Stomach smooth muscle (tissue), 2 donors: ENCODE data around the gene CGNL1.

Experiments used
- H3K27ac ChIP-seq: one replicate; pipeline ENCODE4 v1.7.0; 2013; ENCODE audit warnings: mild to moderate bottlenecking, low read length, inconsistent platforms
- H3K27me3 ChIP-seq, 2 donors: one replicate each; pipeline ENCODE4 v1.7.0; 2013; ENCODE audit warnings: low read length in 2 of 2; ENCODE audit not compliant: insufficient read depth in 2 of 2, control insufficient read depth in 1 of 2
- H3K36me3 ChIP-seq, 2 donors: one replicate each; pipeline ENCODE4 v1.7.0; 2013; ENCODE audit warnings: low read length in 2 of 2; ENCODE audit not compliant: control insufficient read depth in 2 of 2, insufficient read depth in 2 of 2
- H3K4me1 ChIP-seq: one replicate; pipeline ENCODE4 v1.7.0; 2013; ENCODE audit warnings: low read length; ENCODE audit not compliant: control insufficient read depth, insufficient read depth
- H3K4me3 ChIP-seq, 2 donors: one replicate each; pipeline ENCODE4 v1.7.0; 2013; ENCODE audit warnings: low read length in 2 of 2
- H3K9ac ChIP-seq, 2 donors: one replicate each; pipeline ENCODE4 v1.7.0; 2013; ENCODE audit warnings: low read length in 2 of 2, mild to moderate bottlenecking in 1 of 2
- H3K9me3 ChIP-seq, 2 donors: one replicate each; pipeline ENCODE4 v1.7.0; 2013; ENCODE audit warnings: low read length in 2 of 2; ENCODE audit not compliant: control insufficient read depth in 2 of 2
- donor health status: healthy.
- donor health status: Pancreatic carcinoma.

CGNL1 gene

GRCh38 chr15:57594479-57594878, 218.2 kb downstream of the CGNL1 start:
- Histone ChIP-seq H3K36me3 (no peaks in the 10 kb centered on the region), H3K4me1 (peaks cover 62% of the 10 kb centered on the region), H3K27ac (peak overlapping the region; percentile 84)

GRCh38 chr15:57595011-57595866, 218.9 kb downstream of the CGNL1 start:
- Histone ChIP-seq H3K9me3 (no peaks in the 10 kb centered on the region), H3K9ac (no peak overlapping the region), H3K4me3 (peak overlapping the region in 1 of 2 donors; percentile 29), H3K4me1 (peaks cover 66% of the 10 kb centered on the region), H3K27me3 (no peaks in the 10 kb centered on the region), H3K27ac (peak overlapping the region; percentile 84), H3K36me3 (no peaks in the 10 kb centered on the region)

More at GRCh38 chr15:57594479-57594878, 218.2 kb downstream of the CGNL1 start:
- Histone ChIP-seq H3K27me3 (no peaks in the 10 kb centered on the region), H3K9me3 (no peaks in the 10 kb centered on the region), H3K9ac (no peak overlapping the region), H3K4me3 (no peak overlapping the region)

- no peak overlapping the region for H3K4me3 ChIP-seq
- peaks cover 64% of the 10 kb centered on the region for H3K4me1 ChIP-seq
- H3K27ac ChIP-seq = peak overlapping the region; percentile 84
- no peaks in the 10 kb centered on the region for H3K27me3 ChIP-seq
- H3K36me3 ChIP-seq = no peaks in the 10 kb centered on the region
- H3K9me3 ChIP-seq = no peaks in the 10 kb centered on the region
- H3K9ac ChIP-seq = peak overlapping the region in 1 of 2 donors; percentile 13
These were observed 220.1 kb downstream of the CGNL1 start for GRCh38 chr15:57596301-57596855.

GRCh38 chr15:57596978-57597377, 220.7 kb downstream of the CGNL1 start:
- H3K9ac ChIP-seq = no peak overlapping the region
- H3K9me3 ChIP-seq = no peaks in the 10 kb centered on the region
- H3K36me3 ChIP-seq = no peaks in the 10 kb centered on the region
- no peak overlapping the region for H3K4me3 ChIP-seq
- no peaks in the 10 kb centered on the region for H3K27me3 ChIP-seq
- peak overlapping the region; percentile 84 for H3K27ac ChIP-seq
- H3K4me1 ChIP-seq = peaks cover 62% of the 10 kb centered on the region

- no peaks in the 10 kb centered on the region for H3K36me3 ChIP-seq
- no peak overlapping the region for H3K9ac ChIP-seq
- peak overlapping the region; percentile 84 for H3K27ac ChIP-seq
- H3K4me3 ChIP-seq = no peak overlapping the region
- H3K27me3 ChIP-seq = no peaks in the 10 kb centered on the region
- no peaks in the 10 kb centered on the region for H3K9me3 ChIP-seq
- H3K4me1 ChIP-seq = peaks cover 60% of the 10 kb centered on the region
These were observed 221.1 kb downstream of the CGNL1 start for GRCh38 chr15:57597431-57597830.

GRCh38 chr15:57598346-57598745, 222.0 kb downstream of the CGNL1 start:
- Histone ChIP-seq H3K36me3 (no peaks in the 10 kb centered on the region), H3K27me3 (no peaks in the 10 kb centered on the region), H3K27ac (peak overlapping the region; percentile 84), H3K9me3 (no peaks in the 10 kb centered on the region), H3K9ac (no peak overlapping the region), H3K4me1 (peaks cover 54% of the 10 kb centered on the region), H3K4me3 (no peak overlapping the region)

GRCh38 chr15:57599296-57599810, 223.0 kb downstream of the CGNL1 start:
- Histone ChIP-seq H3K9ac (no peak overlapping the region), H3K36me3 (no peaks in the 10 kb centered on the region), H3K27ac (no peak overlapping the region), H3K4me3 (peak overlapping the region in 1 of 2 donors; percentile 9), H3K9me3 (no peaks in the 10 kb centered on the region), H3K27me3 (no peaks in the 10 kb centered on the region), H3K4me1 (peaks cover 58% of the 10 kb centered on the region)

- no peak overlapping the region for H3K9ac ChIP-seq
- no peaks in the 10 kb centered on the region for H3K27me3 ChIP-seq
- H3K4me1 ChIP-seq = peaks cover 57% of the 10 kb centered on the region
These were observed 223.9 kb downstream of the CGNL1 start for GRCh38 chr15:57600197-57600596.

More at GRCh38 chr15:57600197-57600596, 223.9 kb downstream of the CGNL1 start:
- H3K9me3 ChIP-seq = no peaks in the 10 kb centered on the region
- no peak overlapping the region for H3K4me3 ChIP-seq
- no peak overlapping the region for H3K27ac ChIP-seq
- H3K36me3 ChIP-seq = peaks cover 0 to 3% of the 10 kb centered on the region in 2 donors
